DOHH2 (cell line): ENCODE data around the gene MAPK4.

Experiments
- H3F3A ChIP-seq: fragments of 200-600 bp; sonication (generic), shearing (Covaris generic); 2 replicates; pipeline ENCODE4 v1.6.0; 2016; ENCODE audit warnings: antibody characterized with exemption, mild to moderate bottlenecking; ENCODE audit not compliant: control insufficient read depth, insufficient read depth
- H3K27ac ChIP-seq: fragments of 200-600 bp; sonication (generic); 2 replicates; pipeline ENCODE4 v1.5.1; 2014; ENCODE audit warnings: low read depth, mild to moderate bottlenecking, low read length, moderate library complexity
- H3K27me3 ChIP-seq: fragments of 200-600 bp; sonication (generic); 2 replicates; pipeline ENCODE4 v1.6.1; 2014; ENCODE audit warnings: mild to moderate bottlenecking, low read length, mixed read lengths; ENCODE audit not compliant: control insufficient read depth
- H3K36me3 ChIP-seq: fragments of 200-600 bp; sonication (generic); 2 replicates; pipeline ENCODE4 v1.6.1; 2014; ENCODE audit warnings: mild to moderate bottlenecking, low read length, moderate library complexity, mixed read lengths; ENCODE audit not compliant: control insufficient read depth
- H3K4me1 ChIP-seq: fragments of 200-600 bp; sonication (generic); 2 replicates; pipeline ENCODE4 v1.6.1; 2014; ENCODE audit warnings: mild to moderate bottlenecking, low read length, mixed read lengths; ENCODE audit not compliant: control insufficient read depth
- H3K4me2 ChIP-seq: fragments of 200-600 bp; sonication (generic); 2 replicates; pipeline ENCODE4 v1.6.0; 2014; ENCODE audit warnings: mild to moderate bottlenecking, low read length, moderate library complexity
- H3K4me3 ChIP-seq: fragments of 200-600 bp; sonication (generic); 2 replicates; pipeline ENCODE4 v1.5.1; 2014; ENCODE audit warnings: mild to moderate bottlenecking, low read length, mixed read lengths
- H3K79me2 ChIP-seq: fragments of 200-600 bp; sonication (generic); 2 replicates; pipeline ENCODE4 v1.6.1; 2014; ENCODE audit warnings: mild to moderate bottlenecking, low read length, mixed read lengths; ENCODE audit not compliant: control insufficient read depth
- H3K9me2 ChIP-seq: fragments of 200-600 bp; sonication (generic); replicated peaks from 2 replicates; pipeline ENCODE4 v1.6.1; 2014; ENCODE audit warnings: mild to moderate bottlenecking, low read length, mixed read lengths; ENCODE audit not compliant: control insufficient read depth
- H3K9me3 ChIP-seq: fragments of 200-600 bp; sonication (generic); 2 replicates; pipeline ENCODE4 v1.6.1; 2014; ENCODE audit warnings: antibody characterized with exemption, low read length, mixed read lengths; ENCODE audit not compliant: control insufficient read depth, insufficient read depth
- H4K20me1 ChIP-seq: fragments of 200-600 bp; sonication (generic); 2 replicates; pipeline ENCODE4 v1.6.0; 2014; ENCODE audit warnings: low read depth, mild to moderate bottlenecking, antibody characterized with exemption, low read length, moderate library complexity; ENCODE audit not compliant: control insufficient read depth, insufficient read depth
- CTCF ChIP-seq: fragments of 200-600 bp; sonication (generic); IDR thresholded peaks from one replicate; pipeline ENCODE4 v1.5.1; 2014; ENCODE audit warnings: antibody characterized with exemption, mild to moderate bottlenecking, low read depth, low read length; ENCODE audit not compliant: poor library complexity, severe bottlenecking
- EZH2phosphoT487 ChIP-seq: fragments of 200-600 bp; sonication (generic); IDR thresholded peaks from 2 replicates; pipeline ENCODE4 v1.6.1; 2017; ENCODE audit warnings: borderline replicate concordance, mild to moderate bottlenecking, antibody characterized with exemption, low read length, moderate library complexity, mixed read lengths

Gene MAPK4

GRCh38 chr18:50745945-50746344 lies 186.1 kb downstream of the MAPK4 start:
- H3K36me3 ChIP-seq = no peaks in the 10 kb centered on the region
- H3K27me3 ChIP-seq = peaks cover 23% of the 10 kb centered on the region
- TF ChIP-seq EZH2phosphoT487 (no peak), CTCF (no peak)
- H3K4me1 ChIP-seq = no peaks in the 10 kb centered on the region
- no peaks in the 10 kb centered on the region for H4K20me1 ChIP-seq
- H3K9me2 ChIP-seq = no peaks in the 10 kb centered on the region
- no peak overlapping the region for H3K27ac ChIP-seq
- no peaks in the 10 kb centered on the region for H3F3A ChIP-seq
- H3K4me3 ChIP-seq = no peak overlapping the region
- no peak overlapping the region for H3K4me2 ChIP-seq
- H3K79me2 ChIP-seq = no peaks in the 10 kb centered on the region
- H3K9me3 ChIP-seq = no peaks in the 10 kb centered on the region

GRCh38 chr18:50747849-50748242 lies 188.0 kb downstream of the MAPK4 start:
- no peak overlapping the region for H3K4me3 ChIP-seq
- H3F3A ChIP-seq = no peaks in the 10 kb centered on the region
- no peaks in the 10 kb centered on the region for H3K9me2 ChIP-seq

GRCh38 chr18:50748243-50749229 lies 188.6 kb downstream of the MAPK4 start:
- no peaks in the 10 kb centered on the region for H3K4me1 ChIP-seq
- H3K27me3 ChIP-seq = peaks cover 33% of the 10 kb centered on the region
- H3K4me3 ChIP-seq = no peak overlapping the region
- H4K20me1 ChIP-seq = no peaks in the 10 kb centered on the region
- no peak for TF ChIP-seq EZH2phosphoT487
- TF ChIP-seq CTCF = no peak
- H3K9me3 ChIP-seq = no peaks in the 10 kb centered on the region
- H3K27ac ChIP-seq = no peak overlapping the region
- no peak overlapping the region for H3K4me2 ChIP-seq
- H3K36me3 ChIP-seq = no peaks in the 10 kb centered on the region
- no peaks in the 10 kb centered on the region for H3K79me2 ChIP-seq
- H3F3A ChIP-seq = no peaks in the 10 kb centered on the region
- no peaks in the 10 kb centered on the region for H3K9me2 ChIP-seq

More at GRCh38 chr18:50747849-50748242, 188.0 kb downstream of the MAPK4 start:
- Histone ChIP-seq H3K36me3 (no peaks in the 10 kb centered on the region), H4K20me1 (no peaks in the 10 kb centered on the region), H3K27ac (no peak overlapping the region), H3K4me1 (no peaks in the 10 kb centered on the region), H3K9me3 (no peaks in the 10 kb centered on the region), H3K79me2 (no peaks in the 10 kb centered on the region), H3K4me2 (no peak overlapping the region), H3K27me3 (peaks cover 33% of the 10 kb centered on the region)
- TF ChIP-seq CTCF (no peak), EZH2phosphoT487 (no peak)
